GM21367 (cell line): Measurements from ENCODE around the gene ARFGAP1.
"Not testable (repeated sequence)": the region's sequence is repeated elsewhere in the genome, so short reads cannot be mapped to it uniquely, and the experiment has no call there.

Experiments
- ATAC-seq: cut with Tn5 transposase; IDR thresholded peaks from one replicate; pipeline ENCODE4 v1.9.1; 2021; ENCODE audit not compliant: unreplicated experiment

ARFGAP1 gene

GRCh38 chr20:63290136-63290676, 17.6 kb downstream of the ARFGAP1 start:
- ATAC-seq: no peak

- no peak for ATAC-seq
These were observed 18.3 kb downstream of the ARFGAP1 start for GRCh38 chr20:63290677-63291472.

- no peak for ATAC-seq
These were observed 19.2 kb downstream of the ARFGAP1 start for GRCh38 chr20:63291811-63292210.

DNA sequence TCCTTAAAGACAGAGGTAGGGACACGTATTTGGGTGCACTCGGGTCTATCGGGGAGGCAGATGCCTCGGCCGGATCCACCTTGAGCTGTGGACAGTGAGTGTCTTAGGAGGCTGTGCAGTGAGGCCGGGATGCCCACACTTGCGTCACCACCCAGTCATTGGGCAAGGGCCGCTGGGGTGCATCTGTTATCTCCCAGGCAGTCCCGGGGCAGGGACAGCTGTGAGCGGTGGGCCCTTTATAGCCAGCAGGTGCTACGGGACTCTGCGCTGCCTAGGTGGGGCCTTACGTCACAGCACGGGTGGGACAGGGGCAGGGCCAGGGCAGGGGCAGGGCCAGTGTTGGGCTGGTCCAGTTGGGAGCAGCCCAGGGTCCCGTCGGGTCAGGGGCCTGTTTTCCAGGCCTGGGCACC, 19.7 kb downstream of the ARFGAP1 start:
- ATAC-seq: no peak

DNA sequence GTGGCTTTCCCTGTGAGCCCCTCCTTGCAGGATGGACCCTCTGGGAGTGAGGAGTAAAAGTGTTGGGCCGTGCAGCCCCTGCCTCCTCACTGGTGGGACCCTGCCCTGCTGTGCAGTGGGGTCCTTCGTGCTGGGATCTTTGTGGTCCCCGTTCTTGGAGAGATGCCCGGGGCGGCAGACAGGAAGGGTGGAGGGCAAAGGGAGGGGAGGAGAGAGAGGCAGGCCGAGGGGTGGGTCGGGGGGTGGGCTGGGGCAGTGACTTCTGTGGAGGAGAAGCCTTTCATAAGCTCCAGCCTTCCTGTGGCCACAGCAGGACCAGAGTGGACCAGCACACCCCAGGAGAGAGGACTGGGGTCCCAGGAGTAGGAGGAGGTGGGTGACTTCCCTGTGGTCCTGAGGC, 20.3 kb downstream of the ARFGAP1 start, which contains the start of gene COL20A1:
Gene COL20A1 (plus strand): TSS at position 283 of the 400 bp plus-strand sequence. CDS start 1,922 bp downstream, outside the sequence.
- no peak for ATAC-seq

DNA sequence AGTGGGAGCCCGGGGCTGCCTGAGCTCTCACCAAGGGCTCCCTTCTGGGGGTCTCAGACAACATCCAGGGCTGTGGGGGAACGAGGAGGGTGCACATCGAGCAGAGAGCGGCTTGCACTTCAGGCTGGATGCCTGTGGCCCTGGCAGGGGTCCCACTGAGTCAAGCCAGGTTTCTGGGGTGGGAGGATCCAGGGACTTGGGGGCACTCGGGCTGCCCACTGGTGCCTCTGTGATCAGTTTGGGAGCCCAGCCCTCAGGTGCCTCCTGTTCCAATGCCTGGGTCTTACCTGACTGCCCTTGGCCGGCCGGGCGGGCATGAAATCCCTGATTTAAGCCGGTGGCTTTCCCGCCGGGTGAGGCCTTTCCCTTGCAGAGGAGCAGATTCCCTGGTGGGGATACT, 20.8 kb downstream of the ARFGAP1 start:
- no peak for ATAC-seq

DNA sequence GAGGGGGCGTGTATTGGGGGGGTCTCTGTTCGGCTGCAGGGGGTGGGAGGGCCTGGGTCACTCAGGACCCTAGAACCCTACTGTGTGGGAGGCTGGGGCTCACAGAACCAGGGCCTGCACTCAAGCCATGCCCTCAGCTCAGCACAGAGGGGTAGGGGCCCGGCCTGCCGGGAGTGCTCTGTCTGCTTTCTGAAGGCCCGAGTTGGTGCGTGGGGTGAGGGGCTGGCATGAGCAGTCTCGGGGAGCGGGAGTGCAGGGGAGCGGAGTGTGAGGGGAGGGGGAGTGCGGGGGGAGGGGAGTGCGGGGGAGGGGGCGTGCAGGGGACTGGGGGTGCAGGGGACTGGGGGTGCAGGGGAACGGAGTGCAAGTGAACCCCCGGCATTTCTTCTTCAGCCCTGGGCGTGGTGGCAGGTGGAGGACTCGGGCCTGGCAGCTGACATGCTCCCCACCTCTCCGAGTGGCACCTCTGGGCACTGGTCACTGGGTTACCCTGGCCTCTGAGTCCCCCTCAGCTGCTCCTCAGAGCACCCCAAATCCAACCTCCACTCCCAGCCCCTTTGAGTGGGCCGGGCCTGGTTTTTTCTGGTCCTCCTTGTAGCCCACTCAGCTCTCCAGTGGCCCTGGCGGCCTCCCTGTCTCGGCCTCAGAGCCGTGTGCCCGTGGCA, 21.4 kb downstream of the ARFGAP1 start:
- ATAC-seq: no peak

- ATAC-seq: no peak
These were observed 21.9 kb downstream of the ARFGAP1 start for GRCh38 chr20:63294536-63294900.

- ATAC-seq: no peak
These were observed 22.4 kb downstream of the ARFGAP1 start for GRCh38 chr20:63295018-63295417.

DNA sequence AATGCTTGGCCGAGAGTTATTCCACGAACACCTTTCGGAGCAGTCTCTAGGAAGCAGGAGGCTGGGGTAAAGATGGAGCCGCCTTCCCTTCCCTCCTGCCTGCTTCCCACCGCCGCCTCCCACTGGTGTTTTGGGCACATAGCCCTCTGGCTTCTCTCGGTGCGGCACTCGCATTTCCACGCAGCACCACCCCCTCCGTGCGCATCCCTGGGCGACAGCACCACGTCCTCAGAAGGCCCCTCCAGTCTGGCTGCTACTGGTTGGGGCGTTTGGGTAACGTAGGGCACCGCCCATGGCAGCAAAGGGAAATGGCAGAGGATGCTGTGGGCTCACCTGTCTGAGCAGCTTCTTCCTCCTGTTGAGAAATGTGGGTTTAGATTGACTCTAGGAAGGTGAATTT, 22.8 kb downstream of the ARFGAP1 start:
- no peak for ATAC-seq

- ATAC-seq: no peak
These were observed 23.2 kb downstream of the ARFGAP1 start for GRCh38 chr20:63295846-63296245.

GRCh38 chr20:63296531-63297299, 24.1 kb downstream of the ARFGAP1 start:
- ATAC-seq: no peak

DNA sequence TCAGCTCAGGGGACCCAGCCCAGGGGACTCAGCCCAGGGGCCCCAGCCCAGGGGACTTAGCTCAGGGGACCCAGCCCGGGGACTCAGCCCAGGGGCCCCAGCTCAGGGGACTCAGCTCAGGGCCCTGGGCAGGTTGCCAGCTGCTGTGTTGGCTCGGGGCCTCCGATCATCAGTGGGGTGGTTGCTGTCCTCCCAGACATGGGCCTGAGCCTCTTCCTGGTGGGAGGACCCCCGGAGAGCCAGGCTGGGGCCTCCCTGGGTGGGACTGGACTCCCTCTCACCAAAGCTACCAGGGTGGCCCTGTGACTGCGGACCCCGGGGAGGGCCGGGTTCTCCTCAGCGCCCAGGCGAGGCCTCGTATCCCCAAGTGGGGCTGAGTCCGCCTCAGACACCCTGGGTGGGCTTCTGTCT, 24.8 kb downstream of the ARFGAP1 start:
- ATAC-seq: no peak

DNA sequence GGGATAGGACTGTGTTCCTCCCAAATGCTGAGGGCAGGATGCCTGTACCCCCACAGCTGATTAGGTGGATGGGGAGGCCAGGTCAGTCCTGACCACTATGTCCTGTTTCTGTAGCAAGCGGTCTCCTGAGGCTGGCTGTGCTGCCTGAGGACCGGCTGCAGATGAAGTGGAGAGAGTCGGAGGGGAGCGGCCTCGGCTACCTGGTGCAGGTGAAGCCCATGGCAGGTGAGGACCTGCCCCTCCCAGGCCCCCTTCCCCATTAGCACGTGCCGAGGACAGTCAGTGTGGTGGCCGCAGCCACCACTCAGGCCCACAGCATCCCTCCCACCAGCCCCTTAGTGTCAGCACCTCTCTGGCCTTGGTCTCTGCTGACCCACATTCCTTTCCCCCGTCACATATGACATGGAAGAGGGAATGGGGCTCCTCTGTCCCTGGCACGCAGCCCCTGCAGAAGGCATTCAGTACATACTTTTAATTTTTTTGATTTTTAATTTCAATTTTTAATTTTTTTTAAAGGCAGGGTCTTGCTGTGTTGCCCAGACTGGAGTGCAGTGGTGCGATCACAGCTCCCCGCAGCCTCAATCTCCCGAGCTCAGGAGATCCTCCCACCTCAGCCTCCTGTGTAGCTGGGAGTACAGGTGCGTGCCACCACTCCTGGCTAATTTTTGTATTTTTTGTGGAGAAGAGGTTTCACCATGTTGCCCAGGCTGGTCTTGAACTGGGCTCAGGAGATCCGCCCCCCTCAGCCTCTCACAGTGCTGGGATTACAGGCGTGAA, 25.4 kb downstream of the ARFGAP1 start:
- ATAC-seq: no peak

GRCh38 chr20:63298731-63299312, 26.2 kb downstream of the ARFGAP1 start:
- ATAC-seq: no peak

DNA sequence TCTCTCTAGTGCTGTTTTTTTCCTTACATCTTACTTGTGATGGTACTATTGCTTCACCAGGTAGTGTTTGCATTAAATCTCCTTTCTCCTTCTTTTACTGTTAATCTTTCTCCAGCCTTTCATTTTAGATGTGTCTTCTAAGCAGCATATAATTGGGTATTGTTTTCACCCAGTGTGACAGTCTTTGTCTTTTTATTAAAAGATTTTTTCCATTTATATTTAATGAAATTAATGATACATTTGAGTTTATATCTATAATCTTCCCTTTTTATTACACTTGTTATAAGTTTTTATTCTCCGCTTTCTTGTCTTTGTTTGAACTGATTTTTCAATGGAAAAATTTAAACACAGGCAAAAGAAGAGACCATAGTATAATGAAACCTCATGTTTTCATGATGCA, 29.1 kb downstream of the ARFGAP1 start:
- ATAC-seq: no peak

GRCh38 chr20:63303095-63303666, 30.6 kb downstream of the ARFGAP1 start:
- no peak for ATAC-seq

DNA sequence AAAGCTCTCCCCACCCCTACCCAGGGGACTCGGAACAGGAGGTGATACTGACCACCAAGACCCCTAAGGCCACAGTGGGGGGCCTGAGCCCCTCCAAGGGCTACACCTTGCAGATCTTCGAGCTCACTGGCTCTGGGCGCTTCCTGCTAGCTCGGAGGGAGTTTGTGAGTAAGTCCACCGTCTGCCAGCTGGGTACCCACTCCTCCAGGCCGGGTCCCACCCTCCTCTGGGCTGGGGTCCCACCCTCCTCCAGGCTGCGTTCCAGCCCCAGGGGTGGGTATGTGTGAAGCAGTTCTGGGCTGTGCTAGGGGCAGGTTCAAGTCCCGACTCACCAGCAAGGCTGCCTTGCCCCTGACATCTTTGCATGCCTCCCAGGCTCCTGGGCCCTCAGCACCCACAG, 32.8 kb downstream of the ARFGAP1 start:
- ATAC-seq: no peak

DNA sequence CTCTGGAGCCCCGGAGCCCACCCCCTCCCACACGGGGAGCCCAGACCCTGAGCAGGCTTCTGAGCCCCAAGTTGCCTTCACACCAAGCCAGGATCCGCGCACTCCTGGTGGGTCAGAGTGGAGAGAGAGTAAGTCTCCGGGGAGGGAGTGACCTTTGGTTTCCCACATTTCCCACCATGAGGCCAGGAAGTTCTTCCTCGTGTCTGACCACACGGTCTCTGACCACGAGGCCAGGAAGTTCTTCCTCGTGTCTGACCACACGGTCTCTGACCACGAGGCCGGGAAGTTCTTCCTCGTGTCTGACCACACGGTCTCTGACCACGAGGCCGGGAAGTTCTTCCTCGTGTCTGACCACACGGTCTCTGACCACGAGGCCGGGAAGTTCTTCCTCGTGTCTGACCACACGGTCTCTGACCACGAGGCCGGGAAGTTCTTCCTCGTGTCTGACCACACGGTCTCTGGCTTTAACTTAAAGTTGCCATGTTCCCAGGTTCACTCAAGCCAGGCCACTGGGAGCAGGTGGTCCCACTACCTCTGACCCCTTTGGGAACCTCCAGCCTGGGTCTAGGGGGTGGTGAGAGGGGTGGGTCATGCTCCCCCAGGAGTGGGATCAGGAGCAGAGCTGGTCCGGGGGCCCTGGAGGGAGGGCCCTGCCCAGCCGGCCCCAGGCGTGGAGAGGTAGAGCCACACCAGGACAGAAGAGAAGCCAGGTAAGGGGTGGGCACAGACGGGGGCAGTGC, 33.5 kb downstream of the ARFGAP1 start:
- ATAC-seq: not testable (repeated sequence)
